GM12801 (cell line): ENCODE measurements around the gene TAF1A.
A peak's percentile ranks its signal among the peaks of the same experiment; 100 is the strongest.

Experiments
- TF ChIP-seq, protein P1 (sequence below): IDR thresholded peaks from one replicate; pipeline ENCODE4 v1.5.1; 2011; ENCODE audit warnings: control low read depth; ENCODE audit not compliant: insufficient read length; ENCODE audit errors: extremely low read depth

TAF1A gene

DNA sequence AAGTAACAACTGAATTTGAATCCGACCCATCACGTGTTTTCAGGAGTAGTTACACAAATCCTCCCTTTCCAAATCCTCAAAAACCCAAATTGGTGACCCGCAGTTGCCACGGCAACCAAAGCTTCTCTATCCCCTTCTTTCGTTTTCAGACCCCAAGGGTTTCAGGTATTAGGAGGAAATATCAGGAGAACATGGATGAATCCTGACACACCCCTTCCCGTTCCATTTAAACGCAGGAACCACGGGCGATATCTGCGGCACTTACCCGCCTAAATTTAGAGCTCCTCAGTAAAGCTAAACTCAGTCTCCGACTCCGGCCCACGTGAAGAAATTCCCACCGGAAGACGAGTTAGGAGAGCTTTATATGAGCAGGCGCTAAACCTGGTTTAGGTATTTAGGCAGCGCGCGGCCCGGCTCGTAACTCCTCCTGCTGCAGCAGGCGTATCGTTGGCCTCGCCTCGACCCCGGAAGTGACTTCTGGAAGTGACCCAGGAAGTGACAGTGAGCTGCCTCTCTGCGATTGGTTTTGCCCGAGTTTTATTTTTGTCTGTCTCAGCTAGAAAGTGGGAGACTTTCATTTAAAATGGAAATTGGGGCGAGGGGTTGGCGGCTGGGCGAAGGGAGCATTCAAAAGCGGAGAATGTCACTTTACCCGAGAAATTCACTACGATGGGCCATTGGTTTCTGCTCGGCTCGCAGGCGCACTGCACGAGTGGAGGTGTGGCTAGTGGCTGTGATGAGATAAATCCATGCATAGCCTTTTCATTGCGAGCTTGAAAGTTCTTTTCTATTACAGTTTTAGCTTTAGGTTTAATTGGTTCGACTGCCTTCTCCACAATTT, at the start of gene TAF1A:
Gene TAF1A, minus strand, starts transcription at position 472 of the 841 bp plus-strand sequence.
- TF ChIP-seq, protein P1, sequence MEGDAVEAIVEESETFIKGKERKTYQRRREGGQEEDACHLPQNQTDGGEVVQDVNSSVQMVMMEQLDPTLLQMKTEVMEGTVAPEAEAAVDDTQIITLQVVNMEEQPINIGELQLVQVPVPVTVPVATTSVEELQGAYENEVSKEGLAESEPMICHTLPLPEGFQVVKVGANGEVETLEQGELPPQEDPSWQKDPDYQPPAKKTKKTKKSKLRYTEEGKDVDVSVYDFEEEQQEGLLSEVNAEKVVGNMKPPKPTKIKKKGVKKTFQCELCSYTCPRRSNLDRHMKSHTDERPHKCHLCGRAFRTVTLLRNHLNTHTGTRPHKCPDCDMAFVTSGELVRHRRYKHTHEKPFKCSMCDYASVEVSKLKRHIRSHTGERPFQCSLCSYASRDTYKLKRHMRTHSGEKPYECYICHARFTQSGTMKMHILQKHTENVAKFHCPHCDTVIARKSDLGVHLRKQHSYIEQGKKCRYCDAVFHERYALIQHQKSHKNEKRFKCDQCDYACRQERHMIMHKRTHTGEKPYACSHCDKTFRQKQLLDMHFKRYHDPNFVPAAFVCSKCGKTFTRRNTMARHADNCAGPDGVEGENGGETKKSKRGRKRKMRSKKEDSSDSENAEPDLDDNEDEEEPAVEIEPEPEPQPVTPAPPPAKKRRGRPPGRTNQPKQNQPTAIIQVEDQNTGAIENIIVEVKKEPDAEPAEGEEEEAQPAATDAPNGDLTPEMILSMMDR = no peak

DNA sequence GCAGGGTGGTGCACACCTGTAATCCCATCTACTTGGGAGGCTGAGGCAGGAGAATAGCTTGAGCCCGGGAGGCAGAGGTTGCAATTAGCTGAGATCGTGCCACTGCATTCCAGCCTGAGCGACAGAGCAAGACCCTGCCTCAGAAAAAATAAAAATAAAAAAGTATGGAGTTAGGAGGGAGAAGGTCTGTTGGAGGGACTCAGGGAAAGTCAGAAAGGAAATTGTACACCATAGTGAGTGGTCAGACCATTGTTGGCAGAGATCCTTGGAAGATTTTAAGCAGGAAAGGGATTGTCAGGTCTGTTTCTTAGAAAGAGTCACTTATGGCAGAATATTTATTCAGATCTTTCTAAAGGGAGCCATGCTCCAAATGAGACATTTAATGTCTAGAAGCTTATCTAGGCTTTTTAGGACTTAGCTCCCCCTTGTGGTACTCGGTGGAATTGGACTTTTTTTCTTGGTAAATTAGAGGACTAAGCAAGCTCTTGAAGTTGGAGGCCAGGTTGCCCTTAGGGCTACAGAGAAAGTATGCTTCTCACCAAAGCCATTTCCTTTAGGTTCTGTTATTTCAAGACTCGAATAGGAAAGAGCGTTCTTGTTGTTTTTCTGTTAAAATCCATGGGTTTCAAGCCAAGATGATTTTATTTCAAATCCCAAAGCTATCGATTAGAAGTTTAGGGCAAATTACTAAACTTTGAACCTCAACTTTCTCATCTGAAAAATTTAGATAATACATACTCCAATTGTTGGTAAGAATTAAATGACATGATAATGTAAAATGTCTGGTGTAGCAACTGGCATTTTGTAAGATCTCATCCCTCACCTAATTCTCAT, 44.7 kb upstream of the TAF1A start:
- TF ChIP-seq, protein P1 = peak; percentile 38

DNA sequence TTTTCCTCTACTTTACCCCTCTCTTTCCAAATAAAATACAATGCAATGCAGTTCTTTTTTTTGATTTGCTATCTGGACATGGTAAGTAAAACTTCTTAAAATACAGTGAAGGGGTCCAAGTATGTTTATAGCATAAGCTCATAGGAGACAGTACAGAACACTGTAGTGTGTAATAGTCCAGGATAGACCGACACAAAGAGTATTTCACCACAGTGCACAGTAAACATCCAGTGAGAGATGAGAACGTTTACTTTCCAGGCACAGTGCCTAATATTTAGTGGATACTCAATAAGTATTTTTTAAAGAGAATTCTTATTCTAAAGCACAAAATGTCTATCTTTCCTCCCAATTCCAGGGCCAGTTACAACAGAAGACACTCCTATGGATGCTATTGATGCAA, 43.0 kb upstream of the TAF1A start:
- TF ChIP-seq, protein P1 = no peak

DNA sequence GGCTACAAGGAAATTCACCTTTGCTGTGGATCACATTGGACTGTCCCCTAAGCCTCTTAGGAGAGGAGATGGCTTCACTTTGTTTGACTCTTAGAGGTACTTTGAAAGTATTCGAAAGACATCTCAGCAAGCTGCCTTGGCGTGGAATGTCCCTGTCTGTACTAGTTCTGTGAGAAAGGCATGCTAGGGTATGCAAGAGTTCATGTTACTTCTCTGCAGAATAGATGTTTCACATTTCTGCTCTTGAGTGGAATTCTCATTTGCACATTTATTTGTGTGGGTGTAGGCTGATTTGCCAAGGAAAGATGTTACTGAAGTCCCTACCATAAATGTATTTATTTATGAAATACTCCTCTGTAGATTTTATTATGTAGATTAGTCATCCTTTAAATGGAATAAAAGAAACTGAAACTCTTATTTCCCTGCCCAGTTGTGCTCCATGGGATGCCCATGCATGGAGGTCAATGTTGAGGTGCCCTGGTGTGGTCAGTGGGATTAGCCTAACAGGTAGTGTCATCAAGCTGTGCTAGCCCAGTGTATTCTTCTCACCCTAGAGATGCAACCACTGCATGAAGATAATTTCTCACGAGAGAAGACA, 42.0 kb upstream of the TAF1A start:
- TF ChIP-seq, protein P1 = no peak

DNA sequence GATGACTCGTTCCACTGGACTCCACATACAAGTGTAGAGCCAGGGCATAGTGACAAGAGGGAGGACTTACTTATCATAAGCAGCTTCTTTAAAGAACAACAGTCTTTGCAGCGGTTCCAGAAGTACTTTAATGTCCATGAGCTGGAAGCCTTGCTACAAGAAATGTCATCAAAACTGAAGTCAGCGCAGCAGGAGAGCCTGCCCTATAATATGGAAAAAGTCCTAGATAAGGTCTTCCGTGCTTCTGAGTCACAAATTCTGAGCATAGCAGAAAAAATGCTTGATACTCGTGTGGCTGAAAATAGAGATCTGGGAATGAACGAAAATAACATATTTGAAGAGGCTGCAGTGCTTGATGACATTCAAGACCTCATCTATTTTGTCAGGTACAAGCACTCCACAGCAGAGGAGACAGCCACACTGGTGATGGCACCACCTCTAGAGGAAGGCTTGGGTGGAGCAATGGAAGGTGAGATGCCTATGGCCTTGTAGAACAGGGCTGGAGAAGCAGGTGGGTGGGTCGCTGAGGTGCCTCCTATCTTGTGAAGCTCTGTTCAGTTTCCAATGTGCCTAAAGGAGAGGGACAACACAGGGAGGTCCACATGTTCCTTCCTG, 40.3 kb upstream of the TAF1A start:
- TF ChIP-seq, protein P1 = no peak

DNA sequence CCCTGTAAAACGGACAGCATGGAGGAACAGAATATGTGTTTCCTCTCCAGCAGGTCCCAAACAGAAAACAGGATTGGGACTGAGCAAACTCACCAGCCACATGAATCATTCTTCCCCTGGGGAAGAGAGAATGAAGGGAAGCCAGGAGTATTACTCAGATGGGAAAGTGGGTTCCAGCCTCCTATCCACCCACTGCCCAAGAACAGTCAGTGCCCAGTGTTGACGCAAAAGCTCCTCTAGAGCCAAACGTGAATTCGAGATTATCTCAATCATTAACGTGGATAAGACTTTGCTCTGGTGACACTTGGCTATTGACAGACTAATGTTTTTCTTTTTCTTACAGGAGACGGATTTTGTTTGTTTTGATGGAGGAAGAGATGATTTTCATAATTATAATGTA, 37.5 kb upstream of the TAF1A start:
- TF ChIP-seq, protein P1 = no peak

DNA sequence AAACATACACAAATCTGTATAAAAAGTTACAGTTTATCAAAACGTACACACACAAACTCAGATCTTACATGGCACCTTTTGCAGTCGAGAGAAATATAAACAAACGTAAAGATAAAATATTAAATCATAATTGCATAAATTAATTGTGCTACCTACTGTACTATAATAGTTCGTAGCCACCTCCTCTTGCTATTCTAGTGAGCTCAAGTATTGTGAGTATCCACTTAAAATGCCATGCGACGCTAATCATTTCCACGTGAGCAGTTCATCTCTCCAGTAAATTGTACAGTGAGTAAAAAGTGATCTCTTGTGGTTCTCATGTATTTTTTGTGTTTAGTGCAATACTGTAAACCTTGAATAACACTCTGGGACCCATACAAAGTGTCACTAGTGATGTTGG, 34.5 kb upstream of the TAF1A start:
- TF ChIP-seq, protein P1 = no peak
